HEK293 (cell line): ENCODE data around the gene RTKN.

Experiments
- CTCF ChIA-PET: fragments of 350-600 bp; formaldehyde crosslinking; extraction: SDS; loops from one replicate; lab custom pipeline; 2021; ENCODE audit warnings: antibody characterized with exemption; lab: Yijun Ruan, JAX
- POLR2A ChIA-PET: fragments of 300-600 bp; formaldehyde crosslinking; extraction: SDS; loops from one replicate; lab custom pipeline; 2020; ENCODE audit warnings: antibody characterized with exemption, inconsistent platforms; lab: Yijun Ruan, JAX
- H3K27ac ChIP-seq: fragments of 200-500 bp; sonication (Bioruptor generic); 2 replicates; pipeline ENCODE4 v1.5.1; 2014; ENCODE audit warnings: low read depth, low read length, control low read depth, inconsistent platforms; ENCODE audit errors: extremely low read depth
- H3K36me3 ChIP-seq, 2 experiments: fragments of 200-500 bp in 1 of 2; sonication (Bioruptor generic) in 1 of 2; 1 replicate in 1 of 2; 2 replicates in 1 of 2; pipeline ENCODE4 v1.5.1; 2014 to 2017; ENCODE audit warnings: inconsistent platforms in 2 of 2, low read length in 2 of 2; ENCODE audit not compliant: control insufficient read depth in 2 of 2, insufficient read depth in 1 of 2
- H3K4me1 ChIP-seq: fragments of 200-500 bp; sonication (Bioruptor generic); 2 replicates; pipeline ENCODE4 v1.5.1; 2014; ENCODE audit warnings: mild to moderate bottlenecking, low read length, inconsistent platforms; ENCODE audit not compliant: control insufficient read depth, insufficient read depth
- H3K4me3 ChIP-seq: 2 replicates; pipeline ENCODE4 v1.5.1; 2011; ENCODE audit warnings: low read depth, mild to moderate bottlenecking, control low read depth, low read length, moderate library complexity
- H3K9me3 ChIP-seq: fragments of 200-500 bp; sonication (Bioruptor generic); 2 replicates; pipeline ENCODE4 v1.5.1; 2014; ENCODE audit warnings: low read depth, low read length, inconsistent platforms; ENCODE audit not compliant: control insufficient read depth, insufficient read depth
- KLF16 ChIP-seq: fragments of 450-650 bp; formaldehyde crosslinking; IDR thresholded peaks from 2 replicates; pipeline ENCODE4 v1.5.1; 2017; ENCODE audit warnings: missing biosample characterization, missing genetic modification characterization
- KLF17 ChIP-seq: fragments of 450-650 bp; formaldehyde crosslinking; IDR thresholded peaks from 2 replicates; pipeline ENCODE4 v1.5.1; 2016; ENCODE audit warnings: missing biosample characterization, missing genetic modification characterization
- KLF9 ChIP-seq: fragments of 450-650 bp; formaldehyde crosslinking; IDR thresholded peaks from 2 replicates; pipeline ENCODE4 v1.5.1; 2016; ENCODE audit warnings: missing biosample characterization, missing genetic modification characterization, low read depth
- PBX3 ChIP-seq: sonication (generic); formaldehyde crosslinking; IDR thresholded peaks from 2 replicates; pipeline ENCODE4 v1.8.1; 2022; ENCODE audit warnings: mild to moderate bottlenecking, moderate library complexity, missing genetic modification reagents
- ZBTB20 ChIP-seq: fragments of 450-650 bp; formaldehyde crosslinking; IDR thresholded peaks from 2 replicates; pipeline ENCODE4 v1.5.1; 2016; ENCODE audit warnings: missing biosample characterization, missing genetic modification characterization
- ZBTB44 ChIP-seq: fragments of 450-650 bp; IDR thresholded peaks from 2 replicates; pipeline ENCODE4 v1.5.1; 2018; ENCODE audit warnings: missing biosample characterization, mild to moderate bottlenecking, missing genetic modification characterization
- ZFHX2 ChIP-seq: fragments of 450-650 bp; formaldehyde crosslinking; conservative IDR thresholded peaks from 2 replicates; pipeline ENCODE4 v1.5.1; 2016; ENCODE audit warnings: missing biosample characterization, missing genetic modification characterization
- ZFP3 ChIP-seq: fragments of 450-650 bp; formaldehyde crosslinking; IDR thresholded peaks from 2 replicates; pipeline ENCODE4 v1.5.1; 2016; ENCODE audit warnings: low read depth, missing biosample characterization, missing genetic modification characterization
- ZNF138 ChIP-seq: fragments of 450-650 bp; formaldehyde crosslinking; IDR thresholded peaks from 2 replicates; pipeline ENCODE4 v1.5.1; 2016; ENCODE audit warnings: missing biosample characterization, missing genetic modification characterization, borderline replicate concordance
- ZNF239 ChIP-seq: fragments of 450-650 bp; formaldehyde crosslinking; IDR thresholded peaks from 2 replicates; pipeline ENCODE4 v1.5.1; 2016; ENCODE audit warnings: missing biosample characterization, missing genetic modification characterization
- ZNF394 ChIP-seq: fragments of 450-650 bp; formaldehyde crosslinking; IDR thresholded peaks from 2 replicates; pipeline ENCODE4 v1.5.1; 2016; ENCODE audit warnings: missing biosample characterization, missing genetic modification characterization, mild to moderate bottlenecking, moderate library complexity, borderline replicate concordance
- ZNF510 ChIP-seq: fragments of 450-650 bp; formaldehyde crosslinking; IDR thresholded peaks from 2 replicates; pipeline ENCODE4 v1.5.1; 2018; ENCODE audit warnings: mild to moderate bottlenecking, missing genetic modification characterization, missing biosample characterization; ENCODE audit not compliant: insufficient replicate concordance
- ZNF529 ChIP-seq: fragments of 450-650 bp; formaldehyde crosslinking; IDR thresholded peaks from 2 replicates; pipeline ENCODE4 v1.5.1; 2017; ENCODE audit warnings: missing genetic modification characterization, missing biosample characterization; ENCODE audit not compliant: insufficient replicate concordance
- ZNF704 ChIP-seq: fragments of 450-650 bp; formaldehyde crosslinking; IDR thresholded peaks from 2 replicates; pipeline ENCODE4 v1.5.1; 2016; ENCODE audit warnings: missing biosample characterization, missing genetic modification characterization
- ZNF776 ChIP-seq: fragments of 450-650 bp; formaldehyde crosslinking; IDR thresholded peaks from 2 replicates; pipeline ENCODE4 v1.5.0; 2017; ENCODE audit warnings: missing biosample characterization, missing genetic modification characterization, borderline replicate concordance
- TF ChIP-seq, protein P1 (sequence below): fragments of 450-650 bp; formaldehyde crosslinking; IDR thresholded peaks from 2 replicates; pipeline ENCODE4 v1.5.1; 2016; ENCODE audit warnings: missing biosample characterization, missing genetic modification characterization, borderline replicate concordance
- TF ChIP-seq, protein P2 (sequence below): fragments of 450-650 bp; formaldehyde crosslinking; IDR thresholded peaks from 2 replicates; pipeline ENCODE4 v1.5.1; 2016; ENCODE audit warnings: missing biosample characterization, missing genetic modification characterization
- TF ChIP-seq, protein P3 (sequence below): fragments of 450-650 bp; formaldehyde crosslinking; IDR thresholded peaks from 2 replicates; pipeline ENCODE4 v1.5.1; 2016; ENCODE audit warnings: missing biosample characterization, missing genetic modification characterization

Gene RTKN

GRCh38 chr2:74458132-74458937 lies 16.6 kb upstream of the RTKN start, which contains the start of gene WBP1 (continued):
- TF ChIP-seq, protein P1, sequence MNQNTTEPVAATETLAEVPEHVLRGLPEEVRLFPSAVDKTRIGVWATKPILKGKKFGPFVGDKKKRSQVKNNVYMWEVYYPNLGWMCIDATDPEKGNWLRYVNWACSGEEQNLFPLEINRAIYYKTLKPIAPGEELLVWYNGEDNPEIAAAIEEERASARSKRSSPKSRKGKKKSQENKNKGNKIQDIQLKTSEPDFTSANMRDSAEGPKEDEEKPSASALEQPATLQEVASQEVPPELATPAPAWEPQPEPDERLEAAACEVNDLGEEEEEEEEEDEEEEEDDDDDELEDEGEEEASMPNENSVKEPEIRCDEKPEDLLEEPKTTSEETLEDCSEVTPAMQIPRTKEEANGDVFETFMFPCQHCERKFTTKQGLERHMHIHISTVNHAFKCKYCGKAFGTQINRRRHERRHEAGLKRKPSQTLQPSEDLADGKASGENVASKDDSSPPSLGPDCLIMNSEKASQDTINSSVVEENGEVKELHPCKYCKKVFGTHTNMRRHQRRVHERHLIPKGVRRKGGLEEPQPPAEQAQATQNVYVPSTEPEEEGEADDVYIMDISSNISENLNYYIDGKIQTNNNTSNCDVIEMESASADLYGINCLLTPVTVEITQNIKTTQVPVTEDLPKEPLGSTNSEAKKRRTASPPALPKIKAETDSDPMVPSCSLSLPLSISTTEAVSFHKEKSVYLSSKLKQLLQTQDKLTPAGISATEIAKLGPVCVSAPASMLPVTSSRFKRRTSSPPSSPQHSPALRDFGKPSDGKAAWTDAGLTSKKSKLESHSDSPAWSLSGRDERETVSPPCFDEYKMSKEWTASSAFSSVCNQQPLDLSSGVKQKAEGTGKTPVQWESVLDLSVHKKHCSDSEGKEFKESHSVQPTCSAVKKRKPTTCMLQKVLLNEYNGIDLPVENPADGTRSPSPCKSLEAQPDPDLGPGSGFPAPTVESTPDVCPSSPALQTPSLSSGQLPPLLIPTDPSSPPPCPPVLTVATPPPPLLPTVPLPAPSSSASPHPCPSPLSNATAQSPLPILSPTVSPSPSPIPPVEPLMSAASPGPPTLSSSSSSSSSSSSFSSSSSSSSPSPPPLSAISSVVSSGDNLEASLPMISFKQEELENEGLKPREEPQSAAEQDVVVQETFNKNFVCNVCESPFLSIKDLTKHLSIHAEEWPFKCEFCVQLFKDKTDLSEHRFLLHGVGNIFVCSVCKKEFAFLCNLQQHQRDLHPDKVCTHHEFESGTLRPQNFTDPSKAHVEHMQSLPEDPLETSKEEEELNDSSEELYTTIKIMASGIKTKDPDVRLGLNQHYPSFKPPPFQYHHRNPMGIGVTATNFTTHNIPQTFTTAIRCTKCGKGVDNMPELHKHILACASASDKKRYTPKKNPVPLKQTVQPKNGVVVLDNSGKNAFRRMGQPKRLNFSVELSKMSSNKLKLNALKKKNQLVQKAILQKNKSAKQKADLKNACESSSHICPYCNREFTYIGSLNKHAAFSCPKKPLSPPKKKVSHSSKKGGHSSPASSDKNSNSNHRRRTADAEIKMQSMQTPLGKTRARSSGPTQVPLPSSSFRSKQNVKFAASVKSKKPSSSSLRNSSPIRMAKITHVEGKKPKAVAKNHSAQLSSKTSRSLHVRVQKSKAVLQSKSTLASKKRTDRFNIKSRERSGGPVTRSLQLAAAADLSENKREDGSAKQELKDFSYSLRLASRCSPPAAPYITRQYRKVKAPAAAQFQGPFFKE (tag by site-specific recombination), result no peak
- TF ChIP-seq ZNF239 (tag by site-specific recombination) (no peak), ZNF529 (tag by site-specific recombination) (no peak), ZNF704 (tag by site-specific recombination) (no peak), KLF16 (tag by site-specific recombination) (0 out of 2 replicates have a peak, but pooled peaks have one; percentile 16)

DNA sequence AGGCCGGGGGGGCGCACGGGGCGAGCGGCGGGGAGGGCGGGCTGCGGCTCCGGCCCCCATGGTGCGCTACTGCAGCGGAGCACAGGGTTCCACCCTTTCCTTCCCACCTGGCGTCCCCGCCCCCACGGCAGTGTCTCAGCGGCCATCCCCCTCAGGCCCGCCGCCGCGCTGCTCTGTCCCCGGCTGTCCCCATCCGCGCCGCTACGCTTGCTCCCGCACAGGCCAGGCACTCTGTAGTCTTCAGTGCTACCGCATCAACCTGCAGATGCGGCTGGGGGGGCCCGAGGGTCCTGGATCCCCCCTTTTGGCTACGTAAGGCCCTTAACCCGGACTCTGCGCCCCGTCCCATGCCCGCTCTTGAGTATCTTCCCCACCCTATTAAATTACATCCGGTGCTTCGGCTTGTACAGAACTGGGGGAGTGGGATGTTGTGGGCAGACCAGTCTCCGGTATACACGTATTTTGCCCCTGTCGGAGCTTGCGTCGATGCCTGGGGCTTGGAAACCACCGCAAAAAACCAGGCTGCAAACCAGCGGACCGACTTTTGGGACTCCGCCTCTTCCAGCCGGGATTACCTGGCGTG lies 15.9 kb upstream of the RTKN start:
- CTCF ChIA-PET, result interaction anchor here (0.6 to 1.5 kb wide), 3 partner anchors 13 to 122 kb away, joined by 3 to 6 read pairs (median 3); no protein-coding TSS in a partner anchor
- Histone ChIP-seq H3K27ac (peak overlapping the region; percentile 96), H3K36me3 (peaks cover 0 to 28% of the 10 kb centered on the region in 2 experiments; a peak in 1 of 3 replicates), H3K9me3 (no peaks in the 10 kb centered on the region), H3K4me1 (peaks cover 5% of the 10 kb centered on the region), H3K4me3 (peak overlapping the region; percentile 60)
- POLR2A ChIA-PET, result interaction anchor here (0.7 to 3.8 kb wide), 22 partner anchors 9 to 279 kb away, joined by 3 to 44 read pairs (median 6); partner anchors contain the start of genes AUP1, C2orf81, CCDC142 and HTRA2
- TF ChIP-seq ZNF394 (tag by site-specific recombination) (0 out of 2 replicates have a peak, but pooled peaks have one; percentile 9), ZNF510 (no peak), ZFP3 (tag by site-specific recombination) (no peak), ZFHX2 (tag by site-specific recombination) (peak; percentile 80), ZNF776 (tag by site-specific recombination) (no peak), PBX3 (CRISPR knock-in tag) (no peak), KLF9 (tag by site-specific recombination) (peak; percentile 87), ZNF138 (no peak), KLF16 (tag by site-specific recombination) (peak; percentile 62; the same call in 1 of the 2 replicates), ZBTB44 (tag by site-specific recombination) (no peak), ZBTB20 (peak; percentile 83), KLF17 (tag by site-specific recombination) (peak; percentile 75)
- TF ChIP-seq, protein P2, sequence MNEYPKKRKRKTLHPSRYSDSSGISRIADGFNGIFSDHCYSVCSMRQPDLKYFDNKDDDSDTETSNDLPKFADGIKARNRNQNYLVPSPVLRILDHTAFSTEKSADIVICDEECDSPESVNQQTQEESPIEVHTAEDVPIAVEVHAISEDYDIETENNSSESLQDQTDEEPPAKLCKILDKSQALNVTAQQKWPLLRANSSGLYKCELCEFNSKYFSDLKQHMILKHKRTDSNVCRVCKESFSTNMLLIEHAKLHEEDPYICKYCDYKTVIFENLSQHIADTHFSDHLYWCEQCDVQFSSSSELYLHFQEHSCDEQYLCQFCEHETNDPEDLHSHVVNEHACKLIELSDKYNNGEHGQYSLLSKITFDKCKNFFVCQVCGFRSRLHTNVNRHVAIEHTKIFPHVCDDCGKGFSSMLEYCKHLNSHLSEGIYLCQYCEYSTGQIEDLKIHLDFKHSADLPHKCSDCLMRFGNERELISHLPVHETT, result 0 out of 2 replicates have a peak, but pooled peaks have one; percentile 21
- TF ChIP-seq, protein P3, sequence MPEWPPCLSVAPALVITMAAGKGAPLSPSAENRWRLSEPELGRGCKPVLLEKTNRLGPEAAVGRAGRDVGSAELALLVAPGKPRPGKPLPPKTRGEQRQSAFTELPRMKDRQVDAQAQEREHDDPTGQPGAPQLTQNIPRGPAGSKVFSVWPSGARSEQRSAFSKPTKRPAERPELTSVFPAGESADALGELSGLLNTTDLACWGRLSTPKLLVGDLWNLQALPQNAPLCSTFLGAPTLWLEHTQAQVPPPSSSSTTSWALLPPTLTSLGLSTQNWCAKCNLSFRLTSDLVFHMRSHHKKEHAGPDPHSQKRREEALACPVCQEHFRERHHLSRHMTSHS (tag by site-specific recombination), result no peak
